Smooth muscle cell (in vitro differentiated cells): ENCODE results near the gene MMP20. TPM values are rescaled to one million over a fixed set of nuclear protein-coding genes. Genes with fewer than 3 reads are reported as not detected.

ENCODE experiments used
- DNase-seq: peaks from one replicate; lab custom pipeline; 2025; ENCODE audit not compliant: unreplicated experiment; lab: John Stamatoyannopoulos, UW
- H2AFZ ChIP-seq: fragments of 200-600 bp; sonication (generic); 2 replicates; pipeline ENCODE4 v1.6.0; 2016; ENCODE audit warnings: antibody characterized with exemption, low read depth, mild to moderate bottlenecking
- H3F3A ChIP-seq: fragments of 200-600 bp; sonication (generic); 2 replicates; pipeline ENCODE4 v1.6.0; 2017; ENCODE audit warnings: antibody characterized with exemption, low read depth
- H3K27ac ChIP-seq: fragments of 200-600 bp; sonication (generic); 2 replicates; pipeline ENCODE4 v1.5.1; 2016; ENCODE audit warnings: low read depth, mild to moderate bottlenecking
- H3K27me3 ChIP-seq: fragments of 200-600 bp; sonication (generic); 2 replicates; pipeline ENCODE4 v1.6.1; 2016; ENCODE audit warnings: low read depth, mild to moderate bottlenecking
- H3K36me3 ChIP-seq: fragments of 200-600 bp; sonication (generic); 2 replicates; pipeline ENCODE4 v1.5.1; 2016; ENCODE audit warnings: low read depth
- H3K4me1 ChIP-seq: fragments of 200-600 bp; sonication (generic); 2 replicates; pipeline ENCODE4 v1.5.1; 2016; ENCODE audit warnings: low read depth
- H3K4me2 ChIP-seq: fragments of 200-600 bp; sonication (generic); 2 replicates; pipeline ENCODE4 v1.6.0; 2016; ENCODE audit warnings: mild to moderate bottlenecking
- H3K4me3 ChIP-seq: fragments of 200-600 bp; sonication (generic); 2 replicates; pipeline ENCODE4 v1.5.1; 2016; ENCODE audit warnings: mild to moderate bottlenecking
- H3K79me2 ChIP-seq: fragments of 200-600 bp; sonication (generic); 2 replicates; pipeline ENCODE4 v1.6.0; 2016; ENCODE audit warnings: low read depth, mild to moderate bottlenecking
- H3K9ac ChIP-seq: fragments of 200-600 bp; sonication (generic); 2 replicates; pipeline ENCODE4 v1.6.0; 2016; ENCODE audit warnings: low read depth
- H3K9me3 ChIP-seq: fragments of 200-600 bp; sonication (generic); replicated peaks from 2 replicates; pipeline ENCODE4 v1.5.1; 2016; ENCODE audit warnings: low read depth
- H4K20me1 ChIP-seq: fragments of 200-600 bp; sonication (generic); 2 replicates; pipeline ENCODE4 v1.6.0; 2016; ENCODE audit warnings: low read depth
- CTCF ChIP-seq: fragments of 200-600 bp; sonication (generic); IDR thresholded peaks from 2 replicates; pipeline ENCODE4 v1.5.1; 2017; ENCODE audit warnings: borderline replicate concordance, mild to moderate bottlenecking, antibody characterized with exemption; ENCODE audit not compliant: insufficient read depth, poor library complexity, severe bottlenecking
- WGBS: methylation state at CpG from one replicate; pipeline ENCODE4 v1.1.7; 2016; ENCODE audit warnings: low lambda C conversion rate; 5-methylcytosine and 5-hydroxymethylcytosine counted together
- polyA plus RNA-seq: library from polyadenylated mRNA; unstranded; fragments of >200 nt; fragmentation: Nextera tagmentation; extraction: Ambion mirVana; gene quantifications from 2 replicates; pipeline ENCODE4 v1.2.1, GENCODE V29; 2016
- total RNA-seq: library from RNA; depleted of rRNA; stranded (reverse); fragments of >200 nt; gene quantifications from 2 replicates; pipeline ENCODE4 v1.2.3, GENCODE V29; 2014

Gene MMP20
- total and polyA plus RNA-seq, 2 experiments from 2014 or later, result 0.49 to 0.87 TPM

- Histone ChIP-seq H2AFZ (no peak overlapping the region), H3K36me3 (no peaks in the 10 kb centered on the region), H3K79me2 (no peaks in the 10 kb centered on the region), H3K27me3 (no peaks in the 10 kb centered on the region), H3F3A (peaks cover 3% of the 10 kb centered on the region), H3K9me3 (no peaks in the 10 kb centered on the region), H3K27ac (no peak overlapping the region), H4K20me1 (no peaks in the 10 kb centered on the region), H3K9ac (no peak overlapping the region), H3K4me2 (no peak overlapping the region), H3K4me1 (no peaks in the 10 kb centered on the region), H3K4me3 (no peak overlapping the region)
- TF ChIP-seq CTCF, result no peak
- 89% methylated on average over 8 of the region's 8 CpGs for WGBS
- DNase-seq, result no peak
Measured at GRCh38 chr11:102623998-102624397, 1.1 kb downstream of the MMP20 start.

GRCh38 chr11:102623128-102623527 is 2.0 kb downstream of the MMP20 start:
- Histone ChIP-seq H3K4me1 (no peaks in the 10 kb centered on the region), H2AFZ (no peak overlapping the region), H3K36me3 (no peaks in the 10 kb centered on the region), H3K27me3 (no peaks in the 10 kb centered on the region), H3F3A (peaks cover 3% of the 10 kb centered on the region), H3K9ac (no peak overlapping the region), H3K4me3 (no peak overlapping the region), H3K79me2 (no peaks in the 10 kb centered on the region), H3K9me3 (no peaks in the 10 kb centered on the region), H3K27ac (no peak overlapping the region), H4K20me1 (no peaks in the 10 kb centered on the region), H3K4me2 (no peak overlapping the region)
- DNase-seq, result no peak
- 90% methylated on average over 5 of the region's 5 CpGs for WGBS
- no peak for TF ChIP-seq CTCF

- Histone ChIP-seq H2AFZ (no peak overlapping the region), H3K79me2 (no peaks in the 10 kb centered on the region), H3K9ac (no peak overlapping the region), H3K36me3 (no peaks in the 10 kb centered on the region), H3K9me3 (no peaks in the 10 kb centered on the region), H3K27me3 (no peaks in the 10 kb centered on the region), H3K4me3 (no peak overlapping the region), H3F3A (peaks cover 3% of the 10 kb centered on the region), H4K20me1 (no peaks in the 10 kb centered on the region), H3K27ac (no peak overlapping the region), H3K4me2 (no peak overlapping the region), H3K4me1 (no peaks in the 10 kb centered on the region)
- TF ChIP-seq CTCF, result no peak
- no peak for DNase-seq
- 90% methylated on average over 5 of the region's 5 CpGs for WGBS
Measured at GRCh38 chr11:102622258-102622657, 2.9 kb downstream of the MMP20 start.

GRCh38 chr11:102620818-102621561 is 4.1 kb downstream of the MMP20 start:
- WGBS, result 56% methylated on average over 12 of the region's 12 CpGs
- DNase-seq, result no peak

More at GRCh38 chr11:102620818-102621561, 4.1 kb downstream of the MMP20 start:
- no peak for TF ChIP-seq CTCF
- H3K4me1 ChIP-seq, result no peaks in the 10 kb centered on the region
- H3K4me2 ChIP-seq, result no peak overlapping the region
- no peak overlapping the region for H3K9ac ChIP-seq
- no peaks in the 10 kb centered on the region for H3K79me2 ChIP-seq
- no peaks in the 10 kb centered on the region for H3K36me3 ChIP-seq
- H3K27ac ChIP-seq, result peak overlapping the region; percentile 34
- H3K9me3 ChIP-seq, result no peaks in the 10 kb centered on the region
- no peaks in the 10 kb centered on the region for H3K27me3 ChIP-seq
- H2AFZ ChIP-seq, result no peak overlapping the region
- no peak overlapping the region for H3K4me3 ChIP-seq
- H3F3A ChIP-seq, result peaks cover 9% of the 10 kb centered on the region
- no peaks in the 10 kb centered on the region for H4K20me1 ChIP-seq
